Inferior parietal cortex (tissue), 1 donor: ENCODE data around the gene FOLR1.

Experiments
- DNase-seq: peaks from one replicate; pipeline ENCODE4 v3.0.0-alpha.2; 2016; ENCODE audit errors: extremely low spot score

FOLR1 gene

GRCh38 chr11:72235351-72236057 is 43.6 kb downstream of the FOLR1 start:
- no peak for DNase-seq

DNA sequence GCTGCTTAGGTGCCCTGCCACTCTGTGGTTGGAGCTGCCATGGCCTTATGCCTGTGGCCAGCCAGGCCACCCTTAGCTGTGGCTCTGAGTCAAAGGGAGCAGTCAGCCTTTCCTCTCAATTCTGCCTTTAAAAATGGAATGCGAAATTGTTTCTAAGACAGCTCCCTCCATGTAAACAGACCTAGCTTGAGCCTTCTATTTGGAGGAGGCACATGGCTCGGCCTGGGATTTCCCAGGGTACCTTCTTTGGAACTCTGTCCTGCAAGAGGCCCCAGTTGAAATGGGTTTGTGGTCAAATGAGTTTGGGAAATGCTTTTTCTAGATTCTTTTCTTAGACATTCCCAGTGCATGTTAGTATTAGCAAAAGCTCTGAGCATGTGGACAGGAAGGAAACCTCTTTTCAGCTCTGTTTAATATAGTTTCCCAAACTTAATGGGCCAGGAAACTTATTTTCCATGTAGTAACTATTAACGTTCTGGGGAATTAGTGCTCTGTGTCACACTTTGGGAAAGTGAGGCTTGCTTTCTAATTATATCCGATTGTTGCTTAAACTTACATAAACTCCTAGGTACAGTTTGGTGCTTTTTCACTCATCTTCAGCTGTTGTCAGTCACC is 44.2 kb downstream of the FOLR1 start:
- no peak for DNase-seq

DNA sequence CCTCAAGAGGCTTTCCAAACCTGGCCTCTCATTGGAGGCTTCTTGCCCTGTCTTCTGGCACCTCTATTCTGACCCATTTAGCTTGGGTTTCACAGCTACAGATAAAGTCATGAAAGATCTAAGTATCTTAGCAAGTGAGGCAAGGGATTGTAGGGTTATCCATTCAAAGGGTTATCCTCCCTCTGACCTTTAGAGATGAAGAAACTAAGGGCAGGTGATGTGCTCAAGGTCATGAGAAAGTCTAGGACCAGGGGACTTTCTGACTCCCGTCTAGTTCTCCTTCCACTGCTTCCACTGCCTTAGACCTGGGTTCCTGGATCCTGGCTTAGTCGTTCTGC is 44.8 kb downstream of the FOLR1 start:
- no peak for DNase-seq

- DNase-seq: no peak
Measured at GRCh38 chr11:72237112-72237931, 45.4 kb downstream of the FOLR1 start.

DNA sequence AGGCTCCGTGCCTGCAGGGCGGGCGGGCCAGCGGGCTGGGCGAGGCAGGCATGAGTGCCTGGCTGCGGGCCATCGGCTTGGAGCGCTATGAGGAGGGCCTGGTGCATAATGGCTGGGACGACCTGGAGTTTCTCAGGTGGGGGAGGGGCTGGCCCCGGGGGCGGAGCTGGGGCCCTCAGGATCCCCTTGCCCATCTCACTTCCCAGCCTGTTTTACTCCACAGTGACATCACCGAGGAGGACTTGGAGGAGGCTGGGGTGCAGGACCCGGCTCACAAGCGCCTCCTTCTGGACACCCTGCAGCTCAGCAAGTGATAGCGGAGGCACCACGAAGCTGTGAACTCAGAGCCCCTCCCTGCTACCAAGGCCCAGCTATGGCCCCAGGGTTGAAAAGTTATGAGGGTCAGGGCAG is 46.1 kb downstream of the FOLR1 start:
- no peak for DNase-seq

DNA sequence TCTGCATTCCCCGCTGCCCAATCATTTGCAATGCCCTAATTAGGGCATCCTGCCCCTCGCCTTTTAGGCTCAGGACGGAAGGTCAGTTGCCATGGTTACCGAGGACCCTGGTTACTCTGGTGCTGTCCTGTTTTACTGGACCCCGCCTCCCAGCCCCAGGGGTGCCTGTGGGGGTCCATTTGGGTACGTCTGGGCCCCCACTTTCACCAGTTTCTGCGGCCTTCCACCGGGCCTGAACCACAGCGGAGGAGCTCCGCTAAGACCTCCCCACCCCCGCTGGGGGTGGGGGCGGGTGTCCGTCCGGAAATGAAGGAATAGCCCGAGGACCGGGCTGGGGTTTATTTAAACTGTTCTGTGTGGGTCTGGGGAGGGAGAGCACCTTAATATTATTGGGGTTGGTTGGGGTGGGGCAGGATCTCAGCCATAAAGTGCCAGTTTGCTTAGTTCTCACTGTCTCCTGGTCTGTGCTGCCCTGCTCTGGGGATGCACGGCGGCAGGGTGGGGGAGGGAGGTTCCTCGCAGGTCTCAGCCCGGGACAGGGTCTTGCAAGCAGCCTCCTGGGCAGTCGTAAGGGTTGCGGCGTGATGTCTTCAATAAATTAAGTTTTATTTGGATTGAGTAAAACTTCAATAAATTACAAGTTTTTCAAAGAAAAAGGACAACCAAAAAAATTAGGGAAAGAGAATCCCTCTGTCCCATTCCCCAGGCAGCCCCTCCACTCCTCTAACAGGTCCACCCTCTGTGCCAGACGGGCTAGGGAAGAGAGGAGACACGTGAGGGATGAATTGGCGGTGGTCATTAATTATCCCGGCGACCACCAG is 46.8 kb downstream of the FOLR1 start:
- DNase-seq: no peak

GRCh38 chr11:72239313-72239848 is 47.4 kb downstream of the FOLR1 start:
- DNase-seq: no peak

- no peak for DNase-seq
Measured at GRCh38 chr11:72239849-72240460, 48.0 kb downstream of the FOLR1 start.

GRCh38 chr11:72240461-72241290 is 48.7 kb downstream of the FOLR1 start:
- no peak for DNase-seq

DNA sequence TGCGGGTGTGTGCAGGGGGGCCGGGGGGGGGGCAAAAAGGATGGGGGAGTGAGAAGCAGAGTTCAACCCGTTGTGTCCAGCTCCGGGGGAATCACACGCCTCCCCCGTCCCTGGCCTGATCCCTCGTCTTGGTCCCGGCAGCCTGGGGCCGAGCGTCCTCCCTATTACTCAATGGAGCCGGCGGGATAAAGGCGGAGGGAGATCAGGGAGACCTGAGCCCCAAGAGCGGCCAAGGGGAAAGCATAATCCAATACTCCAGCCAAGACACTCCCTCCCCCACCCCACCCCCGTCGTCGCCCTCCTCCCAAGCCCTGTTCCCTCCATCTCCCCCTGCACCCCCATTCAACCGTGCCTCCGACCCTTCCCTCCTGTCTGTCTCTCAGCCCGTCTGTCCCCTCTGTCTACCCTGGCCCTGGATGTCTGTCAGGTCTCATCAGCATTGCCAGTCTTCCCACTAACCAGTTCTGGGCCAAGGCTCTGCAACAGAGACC is 49.4 kb downstream of the FOLR1 start:
- DNase-seq: no peak

- no peak for DNase-seq
Measured at GRCh38 chr11:72242141-72242540, 50.2 kb downstream of the FOLR1 start.

DNA sequence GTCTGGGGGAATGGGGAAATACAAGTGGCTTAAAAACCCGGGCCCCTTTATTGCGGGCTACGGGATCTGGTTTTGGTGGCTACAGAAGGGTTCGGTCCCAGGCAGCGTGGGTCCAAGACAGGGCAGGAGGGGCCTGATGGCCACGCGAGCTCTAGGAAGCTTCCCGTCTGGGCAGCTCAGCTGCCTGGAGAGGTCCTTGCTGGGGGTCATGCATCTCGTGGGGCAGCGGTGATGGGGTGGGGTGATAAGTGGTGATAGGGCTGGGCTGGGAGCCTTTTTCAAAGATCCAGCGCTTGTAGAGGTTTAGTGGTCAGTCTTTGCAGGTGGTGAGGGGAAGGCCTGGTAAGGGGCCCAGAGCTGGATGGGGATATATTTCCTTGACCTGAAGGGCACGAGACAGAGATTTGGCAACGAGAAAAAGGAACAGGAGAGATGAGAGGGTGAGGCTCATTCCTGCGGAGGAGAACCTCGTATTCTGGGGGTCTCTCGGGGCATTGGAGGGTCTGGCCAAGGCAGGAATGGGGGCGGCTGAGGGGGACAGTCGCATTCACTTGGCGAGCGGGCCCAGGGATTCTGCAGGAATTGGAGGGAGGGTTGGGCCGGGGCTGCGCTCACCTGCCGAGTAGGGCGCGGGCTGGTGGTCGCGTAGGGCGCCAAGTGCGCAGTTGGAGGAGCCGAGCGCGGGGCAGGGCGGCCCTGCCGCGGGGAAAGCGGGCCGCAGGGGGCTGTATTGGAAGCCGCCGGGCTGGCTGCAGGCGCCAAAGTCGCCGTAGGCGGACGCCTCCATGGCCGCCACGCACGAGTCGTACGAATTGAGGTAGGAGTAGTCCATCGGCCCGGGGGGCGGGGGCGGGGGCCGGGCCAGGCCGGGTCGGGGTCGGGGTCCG is 51.5 kb downstream of the FOLR1 start:
- DNase-seq: no peak

- no peak for DNase-seq
Measured at GRCh38 chr11:72244060-72244360, 52.1 kb downstream of the FOLR1 start, which contains the start of gene PHOX2A. Gene PHOX2A, minus strand, starts transcription at chr11:72244176. Its CDS starts 172 bp downstream, at chr11:72244004.

DNA sequence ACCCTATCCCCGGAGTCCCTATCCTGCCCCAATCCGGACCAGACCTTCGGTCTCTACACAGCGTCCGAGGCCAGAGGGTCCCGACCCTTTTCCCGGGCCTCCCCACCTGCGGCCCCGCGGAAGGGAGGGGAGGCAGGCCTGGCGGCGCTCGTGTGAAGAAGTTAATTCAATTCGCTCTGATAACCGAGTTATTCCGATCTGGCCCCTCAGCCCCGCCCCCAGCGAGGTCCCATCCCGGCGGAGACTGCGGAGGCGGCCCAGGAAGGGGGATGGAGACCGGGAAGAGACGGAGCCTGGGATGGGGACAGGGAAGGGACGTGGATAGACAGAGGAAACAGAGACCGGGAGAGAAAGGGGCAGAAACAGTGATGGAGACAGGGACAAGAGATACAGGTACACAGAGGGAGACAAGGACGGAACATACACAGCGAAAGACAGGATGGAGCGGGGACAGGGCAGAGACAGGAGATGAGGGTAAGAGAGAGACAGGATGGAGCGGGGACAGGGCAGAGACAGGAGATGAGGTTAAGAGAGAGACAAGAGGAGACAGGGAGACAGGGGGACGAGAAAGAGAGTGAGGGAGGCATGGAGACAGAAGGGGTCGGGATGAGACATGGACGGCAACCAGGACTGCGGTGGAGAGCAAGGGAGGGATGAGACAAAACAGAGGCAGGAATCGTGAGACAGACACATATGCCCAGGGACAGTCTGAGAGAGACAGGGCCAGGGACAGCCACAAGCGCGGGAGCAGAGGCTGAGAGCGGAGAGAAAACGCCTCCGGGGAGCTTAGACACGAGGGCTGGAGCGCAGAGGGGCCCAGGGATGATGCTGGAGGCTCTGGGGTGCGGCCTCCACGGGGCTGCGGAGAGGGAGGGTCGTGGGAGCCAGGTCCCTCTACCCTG is 52.7 kb downstream of the FOLR1 start:
- DNase-seq: no peak

GRCh38 chr11:72245263-72245816 is 53.4 kb downstream of the FOLR1 start:
- DNase-seq: no peak
